ENCODE data around the gene PTH1R.

DNA sequence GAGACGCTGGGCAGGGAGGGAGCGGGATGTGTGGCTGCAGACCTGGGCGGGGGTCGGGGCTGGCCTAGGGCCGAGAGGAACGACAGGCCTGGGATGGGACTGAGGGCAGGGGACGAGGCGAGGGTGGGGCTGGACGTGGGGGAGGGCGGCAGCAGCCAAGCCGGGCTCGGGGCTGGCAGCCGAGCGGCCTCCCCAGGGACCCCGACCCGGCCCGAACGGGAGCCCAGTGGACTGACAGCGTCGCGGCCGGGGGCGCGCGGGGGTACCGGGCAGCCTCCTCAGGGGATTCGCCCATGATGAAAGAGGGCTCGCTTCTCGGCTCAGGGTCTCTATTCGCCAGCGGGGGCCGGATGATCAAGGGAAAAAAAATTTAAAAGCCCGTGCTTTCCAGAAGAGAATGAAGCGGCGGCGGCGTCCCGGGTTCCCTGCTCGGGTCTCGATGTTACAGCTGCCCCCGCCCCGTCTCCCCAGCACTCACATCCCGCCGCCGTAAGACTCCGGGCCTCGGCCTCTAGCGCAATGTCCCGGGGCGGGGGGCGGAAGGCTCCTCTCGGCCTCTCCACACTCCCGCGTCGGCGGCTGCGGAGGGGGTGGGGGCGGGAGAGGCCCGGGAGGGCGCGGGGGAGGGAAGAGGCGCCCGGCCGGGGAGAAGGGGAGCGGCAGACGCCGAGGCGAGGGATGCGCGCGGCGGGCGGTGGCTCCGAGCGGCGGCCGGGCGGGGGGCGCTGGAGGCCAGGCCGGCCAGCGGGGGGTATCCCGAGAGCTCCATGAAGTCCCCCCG lies 4.3 kb downstream of the PTH1R start:
- no peak for TF ChIP-seq POLR2A (IDR thresholded peaks at IDR 0.05)
- TF ChIP-seq, protein P1, sequence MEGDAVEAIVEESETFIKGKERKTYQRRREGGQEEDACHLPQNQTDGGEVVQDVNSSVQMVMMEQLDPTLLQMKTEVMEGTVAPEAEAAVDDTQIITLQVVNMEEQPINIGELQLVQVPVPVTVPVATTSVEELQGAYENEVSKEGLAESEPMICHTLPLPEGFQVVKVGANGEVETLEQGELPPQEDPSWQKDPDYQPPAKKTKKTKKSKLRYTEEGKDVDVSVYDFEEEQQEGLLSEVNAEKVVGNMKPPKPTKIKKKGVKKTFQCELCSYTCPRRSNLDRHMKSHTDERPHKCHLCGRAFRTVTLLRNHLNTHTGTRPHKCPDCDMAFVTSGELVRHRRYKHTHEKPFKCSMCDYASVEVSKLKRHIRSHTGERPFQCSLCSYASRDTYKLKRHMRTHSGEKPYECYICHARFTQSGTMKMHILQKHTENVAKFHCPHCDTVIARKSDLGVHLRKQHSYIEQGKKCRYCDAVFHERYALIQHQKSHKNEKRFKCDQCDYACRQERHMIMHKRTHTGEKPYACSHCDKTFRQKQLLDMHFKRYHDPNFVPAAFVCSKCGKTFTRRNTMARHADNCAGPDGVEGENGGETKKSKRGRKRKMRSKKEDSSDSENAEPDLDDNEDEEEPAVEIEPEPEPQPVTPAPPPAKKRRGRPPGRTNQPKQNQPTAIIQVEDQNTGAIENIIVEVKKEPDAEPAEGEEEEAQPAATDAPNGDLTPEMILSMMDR (IDR thresholded peaks at IDR 0.05): no peak

Measured in vagina (tissue), 2 donors.